Heart right ventricle (tissue), 16 donors: ENCODE measurements around the gene GNAS-AS1. TPM values are rescaled to one million over a fixed set of nuclear protein-coding genes. Genes with fewer than 3 reads are reported as not detected.

Source experiments
- ATAC-seq, 8 donors: fragments of 200-7000 bp; cut with Tn5 transposase; one replicate each; pipeline ENCODE4 v1.9.1; 2020; ENCODE audit warnings: mild to moderate bottlenecking in 8 of 8, moderate library complexity in 8 of 8, moderate number of reproducible peaks in 1 of 8
- DNase-seq, 2 donors: peaks; one replicate each; pipeline ENCODE4 v3.0.0-alpha.2; 2020
- H3K27ac ChIP-seq, 10 donors: fragments of 200-600 bp; sonication (generic) in 2 of 10; one replicate each; pipeline versions ENCODE4 v1.5.0 to v1.8.0; 2020 to 2022; ENCODE audit warnings: mild to moderate bottlenecking in 3 of 10
- H3K27me3 ChIP-seq, 7 donors: fragments of 200-600 bp; one replicate each; pipeline ENCODE4 v1.8.0; 2021 to 2022; ENCODE audit warnings: mild to moderate bottlenecking in 2 of 7
- H3K36me3 ChIP-seq, 9 donors: fragments of 200-600 bp; sonication (generic) in 1 of 9; one replicate each; pipeline versions ENCODE4 v1.5.0 to v1.8.0; 2020 to 2022; ENCODE audit warnings: mild to moderate bottlenecking in 2 of 9
- H3K4me1 ChIP-seq, 9 donors: fragments of 200-600 bp; sonication (generic) in 1 of 9; one replicate each; pipeline versions ENCODE4 v1.5.0 to v1.8.0; 2020 to 2022; ENCODE audit warnings: mild to moderate bottlenecking in 4 of 9
- H3K4me3 ChIP-seq, 10 donors: fragments of 200-600 bp; sonication (generic) in 2 of 10; one replicate each; pipeline versions ENCODE4 v1.5.0 to v1.8.0; 2020 to 2022; ENCODE audit warnings: mild to moderate bottlenecking in 7 of 10, moderate library complexity in 2 of 10
- H3K9me3 ChIP-seq, 11 donors: fragments of 200-600 bp in 10 of 11; sonication (generic) in 2 of 11; one replicate each; pipeline versions ENCODE4 v1.5.0 to v1.8.0; 2013 to 2022; ENCODE audit warnings: mild to moderate bottlenecking in 2 of 11, control low read depth in 1 of 11, moderate library complexity in 1 of 11
- CTCF ChIP-seq, 9 donors: fragments of 200-600 bp; sonication (generic) in 2 of 9; IDR thresholded peaks; one replicate each; pipeline versions ENCODE4 v1.5.0 to v1.8.0; 2021 to 2022; ENCODE audit warnings: antibody characterized with exemption in 9 of 9, mild to moderate bottlenecking in 5 of 9, moderate library complexity in 1 of 9
- WGBS, 2 donors: extraction: QIAGEN DNeasy Blood & Tissue Kit; methylation state at CpG; one replicate each; pipeline ENCODE4 v1.1.7; 2013; ENCODE audit warnings: inconsistent platforms in 1 of 2; 5-methylcytosine and 5-hydroxymethylcytosine counted together
- intact Hi-C, 10 donors: fragments of 100-400 bp; cut with DNase I; formaldehyde crosslinking; loops; one replicate each; pipeline versions ENCODE4 v1.11.1 to v1.14.2; 2022
- polyA plus RNA-seq, 2 donors: library from polyadenylated mRNA; stranded (reverse); fragments of 200-250 nt; gene quantifications; one replicate each; pipeline ENCODE4 v1.2.3, GENCODE V29; 2013
- total RNA-seq, 10 donors: library from RNA; stranded (reverse); fragmentation: NEBNext Ultra II Directional in 3 of 10; extraction: Animal tissue kit (Norgen Biotek cat#: 25700) in 3 of 10; gene quantifications; one replicate each; pipeline versions ENCODE4 v1.2.1 to v1.2.4, GENCODE V29; 2021 to 2023
- donor health status: Arrhythmogenic right ventricular cardiomyopathy.
- donor health status: ischemic (EF 13 %, LVEDD 7.1; RV severe dilation, severe dysfunction).
- donor health status: healthy with polysubstance abuse.
- donor health status: DM: no; HTN: yes; CAD: no.
- donor health status: DM: no; HTN: no; CAD: no.
- donor health status: ischemic (EF 25% LVEDD 6.9; RV normal size, moderate dysfunction).
- donor health status: ischemic (EF 25% LVEDD 5.7; RV mildly dilated, moderate dysfunction).
- donor health status: healthy.
- donor health status: DM: yes; HTN: yes; CAD: no.
- donor health status: Ischemic cardiomyopathy.
- donor health status: ischemic (EF 35%, LVEDD 5.7; RV mildly dilated, moderate dysfunction).
- donor health status: nonischemic (EF 11% LVEDD 7.7; RV severe dilation, severe dysfunction).
- donor health status: DM: yes; HTN: yes; CAD: no.
- donor health status: PGD.
- donor health status: ischemic (EF 29% LVEDD 5.4; RV normal size, mild dysfunction).
- donor health status: nonischemic (EF 23%, LVEDD 6.1; RV moderate dilation, normal function).

GNAS-AS1 gene
- total and polyA plus RNA-seq, 12 donors, result 0.06 to 1.5 (median 0.41) TPM

GRCh38 chr20:58855506-58856389 is 5.0 kb upstream of the GNAS-AS1 start:
- Histone ChIP-seq H3K27ac (no peak overlapping the region), H3K36me3 (no peaks in the 10 kb centered on the region), H3K4me3 (peak overlapping the region in 4 of 10 donors; percentile 10 to 47 (median 32)), H3K4me1 (peaks cover 0 to 35% (median 19%) of the 10 kb centered on the region in 9 donors), H3K9me3 (no peaks in the 10 kb centered on the region), H3K27me3 (peaks cover 4 to 98% (median 79%) of the 10 kb centered on the region in 7 donors)
- TF ChIP-seq CTCF (IDR thresholded peaks at IDR 0.05), result no peak
- intact Hi-C loops, result loop anchor here in 4 of 10 donors (10.0 kb wide), 3 partner anchors 201 to 621 kb away; partner anchors contain the start of gene STX16 (in 1 of the 4)
- ATAC-seq (no peak), DNase-seq (no peak)
- 42 to 45% methylated on average over 57 of the region's 57 CpGs for WGBS, 2 donors

GRCh38 chr20:58854638-58855471 is 4.2 kb upstream of the GNAS-AS1 start:
- Histone ChIP-seq H3K4me3 (peak overlapping the region in 9 of 10 donors; percentile 12 to 47 (median 28)), H3K9me3 (no peaks in the 10 kb centered on the region), H3K27ac (no peak overlapping the region), H3K4me1 (peaks cover 0 to 35% (median 19%) of the 10 kb centered on the region in 9 donors), H3K36me3 (no peaks in the 10 kb centered on the region), H3K27me3 (peaks cover 4 to 98% (median 85%) of the 10 kb centered on the region in 7 donors)
- no peak for DNase-seq
- no peak for ATAC-seq
- intact Hi-C loops, result loop anchor here in 4 of 10 donors (5.0 to 10.0 kb wide), 5 partner anchors 200 to 620 kb away; partner anchors contain the start of gene STX16 (in 2 of the 4)
- TF ChIP-seq CTCF (IDR thresholded peaks at IDR 0.05), result no peak
- 45 to 49% methylated on average over 75 of the region's 75 CpGs for WGBS, 2 donors

GRCh38 chr20:58853976-58854637 is 3.4 kb upstream of the GNAS-AS1 start:
- no peak for ATAC-seq
- 47 to 51% methylated on average over 55 to 63 of the region's 63 CpGs for WGBS, 2 donors
- no peaks in the 10 kb centered on the region for H3K36me3 ChIP-seq
- TF ChIP-seq CTCF (IDR thresholded peaks at IDR 0.05), result no peak
- H3K9me3 ChIP-seq, result no peaks in the 10 kb centered on the region
- DNase-seq, result no peak
- peaks cover 4 to 96% (median 82%) of the 10 kb centered on the region in 7 donors for H3K27me3 ChIP-seq
- peaks cover 0 to 35% (median 19%) of the 10 kb centered on the region in 9 donors for H3K4me1 ChIP-seq
- intact Hi-C loops, result loop anchor here in 4 of 10 donors (5.0 to 10.0 kb wide), 5 partner anchors 199 to 619 kb away; partner anchors contain the start of gene STX16 (in 2 of the 4)
- no peak overlapping the region for H3K27ac ChIP-seq
- H3K4me3 ChIP-seq, result peak overlapping the region in 9 of 10 donors; percentile 12 to 47 (median 28)
